NCI-H146 (cell line): ENCODE data around the gene KLHL29.
"Not testable (repeated sequence)": the region's sequence is repeated elsewhere in the genome, so short reads cannot be mapped to it uniquely, and the experiment has no call there.

ENCODE experiments used
- DNase-seq: peaks from one replicate; lab custom pipeline; 2025; lab: John Stamatoyannopoulos, UW

Gene KLHL29

DNA sequence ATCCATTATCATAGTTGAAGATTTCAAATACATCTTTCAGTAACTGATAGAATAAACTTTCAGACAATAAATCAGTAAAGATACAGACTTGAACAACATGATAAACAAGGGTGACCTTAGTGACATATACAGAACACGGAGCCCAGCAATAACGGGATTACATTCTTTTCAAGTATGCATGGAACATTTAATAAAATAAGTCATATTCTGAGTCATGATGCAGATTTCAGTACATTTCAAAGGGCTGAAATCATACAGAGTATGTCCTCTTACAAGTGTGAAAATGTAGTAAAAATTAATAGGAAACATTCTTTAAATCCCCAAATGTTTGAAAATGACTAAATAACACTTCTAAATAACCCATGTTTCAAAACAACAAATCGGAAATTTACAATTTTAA, 17.2 kb upstream of the KLHL29 start:
- DNase-seq: no peak

DNA sequence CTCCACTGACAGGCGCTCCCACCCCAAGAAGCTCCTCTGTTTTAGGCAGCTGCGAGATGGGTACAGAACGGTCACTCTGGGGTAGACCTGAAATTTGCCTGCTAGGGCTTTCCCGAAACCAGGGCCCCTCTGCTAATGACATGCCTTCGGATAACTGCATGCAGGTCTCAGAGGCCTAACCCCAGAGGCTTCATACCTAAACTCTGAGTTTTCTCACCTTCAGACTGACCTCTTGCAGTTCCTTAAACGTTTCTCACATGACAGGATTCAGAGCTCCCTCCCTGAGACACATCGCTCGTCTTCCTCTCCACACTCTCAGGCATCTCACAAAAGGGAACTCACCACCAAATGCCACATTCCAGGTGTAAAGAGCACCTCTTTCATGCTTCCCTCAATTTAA, 11.3 kb upstream of the KLHL29 start:
- no peak for DNase-seq

DNA sequence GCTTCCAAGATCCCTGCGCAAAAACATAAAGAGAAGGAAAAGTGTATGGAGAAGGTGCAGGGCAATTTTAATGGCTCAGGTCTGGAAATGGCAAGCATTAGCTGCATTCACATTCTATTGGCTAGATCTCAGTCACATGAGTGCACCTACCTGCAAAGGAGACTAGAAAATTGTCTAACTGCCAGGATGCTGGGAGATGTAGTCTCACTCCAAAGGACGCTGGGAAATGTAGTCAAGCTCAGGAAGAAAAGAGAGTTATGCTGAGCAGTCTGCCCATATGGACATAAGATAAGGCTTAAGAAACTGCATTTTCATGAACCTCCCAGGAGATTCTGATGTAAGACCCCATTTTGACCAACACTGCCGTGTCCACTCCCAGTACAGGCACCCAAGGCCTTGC, 9.5 kb upstream of the KLHL29 start:
- no peak for DNase-seq

DNA sequence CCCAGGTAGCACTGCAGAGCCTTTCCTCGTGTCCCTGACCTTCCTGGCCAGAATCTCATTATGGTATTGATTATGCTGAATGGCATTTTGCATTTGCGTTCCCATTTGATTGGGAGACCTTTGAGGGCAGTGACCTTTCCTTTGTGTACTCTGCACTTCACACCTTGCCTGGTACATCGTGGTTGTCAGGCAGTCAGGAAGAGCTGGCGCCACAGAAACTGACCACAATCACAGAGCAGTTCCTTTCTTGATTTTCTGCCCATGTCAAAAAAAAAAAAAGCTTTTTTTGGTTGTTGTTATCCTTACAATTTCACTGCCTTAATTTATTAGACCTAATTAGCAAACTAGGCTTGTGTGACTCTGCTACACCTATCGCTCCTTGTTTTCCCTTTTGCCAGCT, 8.9 kb upstream of the KLHL29 start:
- no peak for DNase-seq

DNA sequence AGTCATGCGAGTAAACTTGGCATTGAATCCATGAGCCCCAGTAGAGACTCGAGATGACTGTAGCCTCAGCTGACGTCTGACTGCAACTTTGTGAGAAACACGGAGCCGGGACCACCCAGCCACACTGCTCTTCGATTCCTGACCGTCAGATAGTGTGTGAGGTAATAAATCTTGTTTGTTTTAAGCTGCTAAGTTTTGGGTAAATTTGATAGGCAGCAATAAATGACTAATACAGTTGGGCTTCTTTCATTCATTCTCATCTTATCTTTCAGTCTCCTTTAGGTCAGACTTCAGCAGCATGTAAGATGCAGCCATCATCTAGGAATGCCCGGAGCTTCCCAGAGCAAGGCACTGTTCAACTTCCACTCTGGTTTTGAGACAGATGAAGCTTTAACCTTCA, 8.0 kb upstream of the KLHL29 start:
- DNase-seq: no peak

DNA sequence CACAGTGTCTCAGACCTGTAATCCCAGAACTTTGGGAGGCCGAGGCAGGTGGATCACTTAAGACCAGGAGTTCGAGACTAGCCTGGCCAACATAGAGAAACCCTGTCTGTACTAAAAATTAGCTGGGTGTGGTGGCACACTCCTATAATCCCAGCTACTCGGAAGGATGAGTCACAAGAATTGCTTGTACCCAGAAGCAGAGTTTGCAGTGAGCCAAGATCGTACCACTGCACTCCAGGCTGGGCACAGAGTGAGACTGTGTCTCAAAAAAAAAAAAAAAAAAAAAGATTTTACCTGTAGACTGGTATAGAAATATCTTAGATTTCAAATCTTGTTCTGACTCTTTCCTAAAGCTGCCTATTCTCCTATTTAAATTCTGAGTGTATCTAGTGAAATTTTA, 7.2 kb upstream of the KLHL29 start:
- DNase-seq: no peak

DNA sequence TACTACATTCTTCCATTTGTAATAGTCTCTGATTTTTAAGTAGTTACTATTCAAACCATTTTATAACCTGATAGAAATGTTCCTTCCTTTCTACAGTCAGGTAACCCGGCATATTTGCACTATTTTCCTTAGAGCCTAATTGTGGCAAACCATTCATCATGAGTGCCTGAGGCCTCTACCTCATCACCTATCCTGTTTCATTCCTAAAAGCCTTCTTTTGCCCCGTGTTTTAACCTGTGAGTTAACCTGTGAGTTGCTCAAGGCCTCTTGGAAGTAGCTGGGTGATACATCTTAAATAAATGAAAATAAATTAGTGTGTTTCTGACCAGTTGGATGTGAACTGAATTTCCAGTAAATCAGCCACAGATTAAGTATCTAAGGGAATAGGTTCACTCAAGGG, 6.5 kb upstream of the KLHL29 start:
- DNase-seq: no peak

DNA sequence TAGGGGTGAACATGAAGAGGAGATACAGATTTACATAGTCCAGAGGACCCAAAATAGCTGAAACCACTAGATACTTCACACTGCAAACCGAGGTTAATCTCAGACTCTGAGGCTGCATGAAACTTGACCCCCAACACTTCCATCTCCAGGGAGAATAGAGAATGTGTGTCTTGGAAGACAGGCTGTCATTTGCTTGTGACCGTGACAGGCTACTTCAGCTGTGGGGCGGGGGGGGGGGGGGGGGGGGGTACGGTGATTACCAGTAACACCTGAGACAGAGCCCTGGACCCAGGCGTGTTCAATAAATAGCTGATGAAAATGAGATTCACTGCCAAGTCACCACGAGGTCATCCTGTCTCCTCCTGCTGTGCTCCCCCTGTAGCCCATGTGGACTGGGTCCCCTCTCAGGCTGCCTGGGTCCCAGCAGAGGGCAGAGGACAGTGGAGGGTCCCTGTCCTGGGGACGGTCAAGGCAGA, 5.7 kb upstream of the KLHL29 start:
- no peak for DNase-seq

DNA sequence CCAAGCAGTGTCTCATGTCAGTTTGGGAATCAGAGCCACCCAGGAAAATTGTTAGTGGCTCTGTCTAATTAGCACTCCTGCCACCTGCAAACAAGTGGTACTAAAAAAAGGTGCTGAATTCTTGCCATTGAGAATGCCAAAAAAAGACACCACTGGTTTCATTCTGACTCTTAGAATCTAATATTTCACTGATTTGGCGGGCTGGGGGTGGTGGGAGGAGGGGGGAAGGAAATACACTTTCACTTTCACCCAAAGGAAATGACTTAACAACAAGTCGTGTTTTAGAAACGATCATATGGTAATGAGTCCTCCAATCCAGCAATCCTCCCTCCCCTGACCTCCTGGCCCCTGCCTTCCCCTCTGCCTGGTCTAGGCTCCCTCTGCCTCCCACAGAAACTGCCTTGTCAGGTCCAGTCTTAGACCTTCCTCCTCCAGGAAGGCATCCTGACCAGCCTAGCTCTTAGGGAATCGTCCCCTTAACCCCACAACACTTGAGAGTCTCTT, 4.4 kb upstream of the KLHL29 start:
- DNase-seq: no peak

DNA sequence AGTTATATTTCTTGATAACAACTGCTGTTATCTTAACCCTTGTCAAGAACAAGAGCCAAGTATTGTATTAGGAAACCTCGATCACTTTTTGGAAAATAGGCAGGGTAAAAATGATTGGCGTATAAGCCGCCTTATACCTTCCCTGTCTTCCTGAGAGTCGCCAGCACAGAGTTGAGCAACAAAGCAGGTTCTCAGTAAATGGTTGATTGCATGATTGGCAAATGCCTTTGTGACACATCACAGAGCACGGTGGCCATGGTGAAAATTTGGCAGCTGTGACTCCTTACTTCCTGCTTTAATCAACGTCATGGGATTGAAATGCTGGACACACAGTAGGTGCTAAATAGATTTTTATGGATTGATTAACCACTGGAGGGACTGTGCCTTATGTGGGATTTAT, 3.9 kb upstream of the KLHL29 start:
- peak; percentile 55 for DNase-seq

DNA sequence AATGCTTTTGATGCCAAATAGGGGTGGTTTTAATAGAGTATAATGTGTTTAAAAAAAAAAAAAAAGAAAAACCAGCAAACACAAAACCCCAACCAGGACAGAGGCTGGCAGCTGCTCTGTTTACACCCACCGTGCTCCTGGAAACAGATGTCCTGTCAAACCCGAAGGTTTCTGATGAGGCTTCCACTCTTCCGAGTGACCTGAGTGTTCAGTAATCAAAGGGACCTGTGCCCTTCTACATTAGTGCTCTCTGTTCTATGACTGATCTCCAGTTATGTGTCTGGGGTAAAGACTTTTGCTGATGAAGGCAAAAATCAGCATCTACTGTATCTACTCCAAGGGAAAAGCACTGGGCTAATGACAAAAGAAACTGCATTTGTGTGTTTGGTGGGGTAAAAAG, 3.5 kb upstream of the KLHL29 start:
- peak; percentile 24 for DNase-seq

DNA sequence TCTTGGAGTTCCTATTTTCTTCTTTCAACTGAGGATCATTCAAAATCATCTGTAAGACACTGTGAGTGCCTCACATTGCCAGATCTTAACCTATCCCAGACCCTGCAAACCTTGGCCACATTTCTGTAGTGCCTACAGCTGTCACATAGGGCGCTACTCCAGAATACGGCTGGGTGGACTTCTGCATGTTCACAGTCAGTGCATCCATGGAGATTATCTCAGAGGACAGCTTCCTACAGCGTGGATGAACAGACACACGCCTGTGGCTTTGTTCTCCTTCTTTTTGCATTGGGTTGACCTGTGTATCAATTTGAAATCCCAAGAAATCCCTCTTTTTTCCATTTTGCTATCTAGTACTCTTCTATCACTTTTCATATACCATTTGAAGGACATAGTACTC, 1.9 kb upstream of the KLHL29 start:
- DNase-seq: peak; percentile 41

DNA sequence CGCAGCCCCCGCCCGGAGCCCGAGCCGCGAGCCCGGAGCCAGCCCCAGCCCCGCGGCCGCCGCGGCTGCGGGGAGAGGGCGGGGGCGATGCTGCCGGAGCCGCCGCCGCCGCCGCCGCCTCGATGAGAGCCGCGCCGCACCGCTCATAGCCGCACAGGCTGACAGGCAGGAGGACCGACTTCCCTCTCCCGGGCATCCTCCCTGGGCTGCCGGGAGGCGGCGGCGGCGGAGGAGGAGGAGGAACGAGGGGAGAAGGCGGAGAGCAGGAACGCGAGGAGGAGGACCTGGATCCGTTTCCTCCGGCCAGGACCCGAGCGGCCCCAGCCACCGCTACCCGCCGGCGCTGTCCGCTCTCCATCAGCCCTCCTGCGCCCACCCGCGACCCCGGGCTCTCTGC, 370 bp downstream of the KLHL29 start:
- peak; percentile 63 for DNase-seq

DNA sequence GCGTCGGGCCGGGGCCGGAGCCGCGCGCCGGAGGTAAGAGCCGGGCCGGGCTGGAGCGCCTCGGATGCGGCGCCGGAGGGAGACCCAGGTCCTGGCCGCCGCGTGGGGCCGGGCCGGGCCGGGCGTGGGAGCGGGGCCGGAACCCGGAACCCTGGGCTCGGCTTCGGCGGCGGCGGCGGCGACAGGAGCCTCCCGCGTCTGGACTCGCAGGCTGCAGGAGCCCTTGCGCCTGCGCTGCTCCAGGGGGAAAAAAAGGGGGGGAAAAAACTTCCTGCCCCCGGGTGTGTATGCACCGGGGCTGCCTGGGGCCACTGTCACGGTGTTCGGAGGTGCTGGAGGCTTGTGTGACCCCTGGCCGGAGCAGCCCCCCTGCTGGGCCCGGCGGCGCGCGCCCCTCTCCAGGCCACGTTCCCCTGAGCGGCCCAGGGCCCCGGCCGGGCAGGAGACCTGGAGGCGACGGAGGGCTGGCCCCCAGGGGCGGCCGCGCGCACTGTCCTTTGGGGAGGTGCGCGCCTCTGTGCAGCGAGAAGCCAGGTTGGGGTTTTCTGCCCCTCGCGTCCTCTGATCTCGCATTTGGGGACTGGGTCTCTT, 864 bp downstream of the KLHL29 start:
- peak; percentile 58 for DNase-seq

DNA sequence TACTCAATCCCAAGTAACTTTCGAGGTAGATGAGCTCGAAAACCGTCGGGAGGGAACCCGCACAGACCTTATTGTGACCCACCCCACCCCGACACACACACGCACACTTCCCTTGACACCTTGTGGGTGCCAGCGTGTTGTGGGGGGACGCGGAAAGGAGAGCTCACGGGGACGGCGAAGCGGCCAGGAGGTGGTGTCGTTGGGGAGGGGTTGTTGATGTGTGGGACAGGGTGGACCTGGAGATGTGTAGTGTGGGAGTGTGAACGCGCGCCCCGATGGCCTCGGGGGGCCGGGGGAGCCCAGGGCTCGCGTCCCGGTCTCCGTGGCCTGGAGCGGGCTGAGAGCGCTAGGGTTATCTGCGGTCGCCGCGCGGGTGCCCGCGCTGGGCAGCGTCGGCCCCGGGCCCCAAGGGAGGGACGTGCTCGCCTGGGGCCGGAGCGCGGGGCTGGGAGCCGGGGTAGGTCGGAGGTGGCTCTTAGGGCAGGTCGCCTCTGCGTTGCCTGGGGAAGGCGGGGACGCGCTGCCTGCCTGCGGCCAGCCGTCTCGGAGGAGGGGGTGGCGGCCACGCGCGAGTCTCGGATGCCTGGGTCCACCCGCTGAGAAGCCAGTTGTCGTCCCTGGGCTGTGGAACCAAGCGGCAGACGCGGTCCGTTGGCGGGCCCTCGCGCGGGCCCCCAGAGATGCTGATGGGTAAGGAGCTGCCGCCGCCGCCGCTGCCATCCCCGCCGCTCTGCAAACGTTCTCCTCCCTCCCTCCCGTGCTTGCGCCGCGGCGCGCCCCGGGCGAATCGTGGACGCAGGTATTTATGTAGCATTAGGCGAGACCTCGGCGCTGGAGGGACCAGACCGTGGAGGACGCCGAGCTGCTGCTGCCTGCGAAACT, 1.6 kb downstream of the KLHL29 start:
- peak; percentile 62 for DNase-seq

DNA sequence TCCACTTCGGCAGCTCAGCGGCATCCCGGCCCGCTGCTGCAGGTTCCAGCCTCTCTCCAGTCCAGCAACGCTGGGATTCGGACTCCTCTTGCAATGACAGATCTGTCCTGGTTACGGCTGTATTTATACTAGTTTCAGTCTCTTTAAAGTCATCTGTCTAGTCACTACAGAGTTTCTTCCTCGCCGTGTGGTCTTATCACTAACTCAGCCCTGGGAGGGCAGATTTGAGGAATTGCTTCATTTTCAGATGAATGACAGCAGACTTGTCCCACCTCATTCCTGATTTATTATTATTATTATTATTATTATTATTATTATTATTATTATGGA, 2.2 kb downstream of the KLHL29 start:
- no peak for DNase-seq

DNA sequence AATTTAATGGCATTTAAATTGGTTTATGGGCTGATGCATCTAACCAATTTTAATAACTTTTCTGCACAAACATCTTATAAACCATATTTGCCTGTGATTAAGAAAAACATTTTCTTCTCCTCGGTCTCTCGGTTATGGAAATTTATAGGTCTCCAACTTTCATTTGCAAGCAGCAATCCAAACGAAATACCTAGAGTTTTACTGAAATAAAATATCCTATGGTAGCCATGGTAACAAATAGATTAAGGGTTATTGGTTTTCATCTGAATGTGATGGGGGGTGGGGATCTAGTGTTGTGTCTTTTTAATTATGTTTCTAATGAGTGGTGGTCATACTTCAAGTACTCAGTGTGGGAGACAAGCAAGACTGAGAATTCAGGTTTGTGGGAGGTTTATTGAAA, 2.9 kb downstream of the KLHL29 start:
- no peak for DNase-seq

DNA sequence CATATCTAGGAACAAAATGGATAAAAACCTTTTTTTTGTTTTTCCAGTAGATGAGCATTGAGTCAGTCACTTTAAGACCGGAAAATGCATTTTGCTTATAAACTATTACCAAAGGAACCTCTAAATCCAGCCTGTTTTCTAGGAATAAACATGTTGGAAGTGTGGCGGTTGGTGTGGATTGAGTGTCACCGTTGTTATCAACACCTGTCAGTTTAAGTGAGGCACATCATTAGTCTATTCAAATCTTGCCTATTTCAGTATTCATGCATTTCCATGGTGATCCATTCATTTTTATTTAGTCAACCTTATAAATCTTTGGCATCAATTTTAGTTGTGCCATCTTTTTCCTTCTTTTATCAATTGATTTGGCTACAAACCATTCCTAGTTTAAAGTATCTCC, 3.3 kb downstream of the KLHL29 start:
- DNase-seq: no peak

DNA sequence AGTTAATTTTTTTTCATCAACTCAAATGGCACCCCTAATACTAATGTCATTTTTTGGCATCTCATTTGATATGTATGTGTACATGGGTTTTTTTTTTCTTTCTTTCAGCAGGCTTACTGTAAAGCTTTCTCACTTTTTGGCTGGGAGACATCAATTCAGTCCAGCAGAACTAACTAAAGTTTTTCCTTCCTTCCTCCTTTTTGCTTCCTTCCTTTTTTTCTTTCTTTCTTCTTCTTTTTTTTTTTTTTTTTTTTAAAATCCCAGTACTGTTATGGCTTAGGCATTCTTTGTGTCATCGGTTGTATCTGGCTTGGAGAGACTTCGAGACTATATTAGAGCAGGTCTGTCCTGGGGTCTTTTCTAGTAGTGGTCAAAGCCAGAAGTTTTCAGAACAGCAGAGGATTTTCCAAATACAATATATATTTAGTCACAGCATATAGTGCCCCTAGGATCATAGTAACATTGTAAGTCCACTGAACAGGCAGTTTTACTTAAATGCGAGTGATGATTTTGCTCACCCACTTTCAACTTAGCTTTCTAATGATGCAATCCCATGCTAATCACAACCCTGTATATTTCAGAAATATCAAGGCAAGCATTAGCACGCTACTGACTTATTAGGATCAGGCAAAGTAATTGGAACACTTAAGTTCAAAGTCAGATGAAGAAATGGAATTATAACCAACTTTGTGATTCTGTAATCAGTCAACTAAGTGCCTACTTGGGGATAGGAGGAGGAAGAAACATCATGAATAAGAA, 4.0 kb downstream of the KLHL29 start:
- no peak for DNase-seq

DNA sequence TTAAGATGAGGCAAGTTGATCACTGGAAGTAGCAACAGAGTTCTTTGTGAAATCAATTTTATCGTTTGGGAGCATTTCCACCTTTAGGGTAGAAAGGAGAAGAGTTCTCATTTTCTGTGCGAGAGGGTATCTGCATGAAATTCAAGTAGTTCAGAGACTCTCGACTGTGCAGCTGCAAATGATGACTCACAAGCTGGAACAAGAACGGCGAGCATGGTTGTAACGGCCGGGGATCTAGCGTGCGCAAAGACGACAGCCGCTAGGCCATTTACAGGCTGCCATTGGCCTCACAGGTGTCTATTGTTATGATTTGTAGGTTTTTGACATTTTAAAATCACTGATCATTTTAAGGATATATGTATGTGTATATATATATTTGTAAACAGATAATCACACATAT, 5.2 kb downstream of the KLHL29 start:
- DNase-seq: no peak

DNA sequence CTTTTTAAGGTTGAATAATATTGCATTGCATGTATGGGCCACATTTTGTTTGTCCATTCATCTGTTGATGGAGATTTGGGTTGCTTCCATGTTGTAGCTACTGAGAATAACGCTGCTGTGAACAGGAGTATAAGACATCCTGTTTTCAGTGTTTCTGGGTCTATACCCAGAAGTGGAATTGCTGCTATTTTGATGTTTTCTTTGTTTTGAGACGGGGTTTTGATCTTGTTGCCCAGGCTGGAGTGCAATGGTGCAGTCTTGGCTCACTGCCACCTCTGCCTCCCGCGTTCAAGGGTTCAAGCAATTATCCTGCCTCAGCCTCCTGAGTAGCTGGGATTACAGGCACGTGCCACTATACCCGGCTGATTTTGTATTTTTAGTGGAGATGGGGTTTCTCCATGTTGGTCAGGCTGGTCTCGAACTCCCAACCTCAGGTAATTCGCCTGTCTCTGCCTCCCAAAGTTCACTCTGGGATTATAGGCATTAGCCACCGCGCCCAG, 6.3 kb downstream of the KLHL29 start:
- DNase-seq: not testable (repeated sequence)

DNA sequence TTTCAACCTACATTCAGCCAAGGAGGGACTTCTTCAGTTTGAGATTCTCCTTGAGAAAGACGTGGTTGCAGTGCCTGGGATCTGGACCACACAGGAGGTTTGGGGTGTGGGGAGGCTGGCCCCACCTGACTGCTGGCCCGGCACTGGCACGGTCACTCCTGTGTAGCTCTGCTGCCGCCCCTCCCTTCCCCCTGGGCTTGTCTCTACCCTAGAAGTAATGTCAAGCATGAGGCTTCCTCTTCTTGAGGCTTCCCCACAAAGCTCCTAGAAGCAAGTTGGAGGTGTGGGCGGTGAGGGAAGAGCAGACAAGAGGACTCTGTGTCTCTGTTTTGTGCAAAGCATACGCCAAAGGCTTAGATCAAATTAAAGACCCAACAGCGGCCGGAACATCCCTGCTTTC, 8.7 kb downstream of the KLHL29 start:
- no peak for DNase-seq

DNA sequence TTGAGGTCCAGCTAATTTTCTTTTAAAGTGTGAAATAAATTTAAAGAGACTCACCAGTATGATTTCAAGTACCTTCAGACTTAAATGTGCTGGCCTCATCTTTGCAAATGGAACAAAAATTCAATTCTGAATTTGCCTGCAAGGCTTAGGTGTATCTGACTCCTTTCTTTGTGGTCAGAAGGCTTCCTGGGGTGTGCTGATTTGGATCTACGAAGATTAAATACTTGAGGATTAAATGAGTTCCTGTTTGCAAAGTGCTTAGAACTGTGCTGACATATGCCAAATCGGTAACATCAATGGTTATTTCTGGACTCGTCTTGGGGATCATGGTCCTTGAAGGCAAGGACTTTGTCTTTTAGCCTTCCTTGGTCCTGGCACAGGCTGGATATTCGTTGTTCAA, 9.7 kb downstream of the KLHL29 start:
- DNase-seq: no peak
